Adrenal gland (tissue), 12 donors: ENCODE data around the gene IGFBP4. TPM values are rescaled to one million over a fixed set of nuclear protein-coding genes. Genes with fewer than 3 reads are reported as not detected.

Source experiments
- DNase-seq, 7 donors: peaks; one replicate each; pipeline ENCODE4 v3.0.0-alpha.2; 2019 to 2020
- H3K27ac ChIP-seq, 5 donors: fragments of 200-600 bp; sonication (generic) in 4 of 5; 1 replicate in 3 of 5; 2 replicates in 2 of 5; pipeline versions ENCODE4 v1.5.1 to v1.8.0; 2016 to 2020; ENCODE audit warnings: mild to moderate bottlenecking in 1 of 5
- H3K27me3 ChIP-seq: fragments of 200-600 bp; 2 replicates; pipeline ENCODE4 v1.8.0; 2021
- H3K36me3 ChIP-seq, 2 donors: fragments of 200-600 bp; replicated peaks in 1 of 2; 1 replicate in 1 of 2; 2 replicates in 1 of 2; pipeline versions ENCODE4 v1.5.1 to v1.8.0; 2018 to 2022
- H3K4me1 ChIP-seq, 2 donors: fragments of 200-600 bp; replicated peaks in 1 of 2; 1 replicate in 1 of 2; 2 replicates in 1 of 2; pipeline versions ENCODE4 v1.5.1 to v1.8.0; 2018 to 2021
- H3K4me3 ChIP-seq, 4 donors: fragments of 200-600 bp; sonication (generic) in 3 of 4; one replicate each; pipeline ENCODE4 v1.5.1; 2016 to 2018
- H3K9me3 ChIP-seq, 3 donors: fragments of 200-600 bp; sonication (generic) in 1 of 3; replicated peaks in 1 of 3; 1 replicate in 2 of 3; 2 replicates in 1 of 3; pipeline versions ENCODE4 v1.5.1 to v1.8.0; 2016 to 2021
- POLR2A ChIP-seq, 2 donors: fragments of 450-650 bp; IDR thresholded peaks; one replicate each; pipeline ENCODE4 v1.6.1; 2017; ENCODE audit warnings: antibody characterized with exemption in 2 of 2, mild to moderate bottlenecking in 2 of 2, moderate library complexity in 1 of 2
- WGBS, 4 donors: extraction: QIAGEN DNeasy Blood & Tissue Kit in 2 of 4; methylation state at CpG; one replicate each; pipeline versions ENCODE4 v1.1.5 to v1.1.7; 2013 to 2017; 5-methylcytosine and 5-hydroxymethylcytosine counted together
- intact Hi-C, 2 donors: fragments of 100-400 bp; cut with DNase I; formaldehyde crosslinking; loops; one replicate each; pipeline versions ENCODE4 v1.14.1 to v1.15.0; 2022 to 2023
- polyA plus RNA-seq, 3 donors: library from polyadenylated mRNA; stranded (reverse); fragments of 200-250 nt in 2 of 3; fragments of 350-450 nt in 1 of 3; fragmentation: Illumina TruSeq in 1 of 3; extraction: RNeasy Lipid Tissue Mini Kit (QIAGEN cat#74804) in 1 of 3; gene quantifications; one replicate each; pipeline ENCODE4 v1.2.3, GENCODE V29; 2013 to 2014
- total RNA-seq, 9 donors: library from RNA; depleted of rRNA in 4 of 9; stranded (reverse); fragments of >200 nt in 4 of 9; fragments of 120-200 nt in 1 of 9; fragmentation: NEBNext Ultra II Directional in 1 of 9; extraction: Animal tissue kit (Norgen Biotek cat#: 25700) in 1 of 9; gene quantifications; one replicate each; pipeline versions ENCODE4 v1.1.0 to v1.2.4, GENCODE V29; 2013 to 2023
- TF ChIP-seq, protein P1 (sequence below), 6 experiments: fragments of 450-650 bp in 4 of 6; fragments of 200-600 bp in 2 of 6; sonication (generic) in 1 of 6; IDR thresholded peaks; 1 replicate in 5 of 6; 2 replicates in 1 of 6; pipeline versions ENCODE4 v1.5.1 to v1.8.0; 2016 to 2021; ENCODE audit warnings: antibody characterized with exemption in 6 of 6, mild to moderate bottlenecking in 2 of 6, moderate library complexity in 1 of 6
- donor health status: healthy with polysubstance abuse.
- donor health status: Bipolar disorder and iron deficiency.
- donor health status: DM: yes; HTN: yes; CAD: no.
- donor health status: DM: no; HTN: no; CAD: no.
- donor health status: DM: no; HTN: no; CAD: no.
- donor health status: DM: yes; HTN: yes; CAD: no.

Gene IGFBP4
- total and polyA plus RNA-seq, 12 donors = 21.4 to 458 (median 256) TPM

- peak in 1 of 7 donors; percentile 15 for DNase-seq
- Histone ChIP-seq H3K27me3 (no peaks in the 10 kb centered on the region), H3K4me1 (peaks cover 20 to 62% of the 10 kb centered on the region in 2 donors), H3K9me3 (no peaks in the 10 kb centered on the region), H3K4me3 (peak overlapping the region in 1 of 4 donors; percentile 19), H3K36me3 (peaks cover 0 to 17% of the 10 kb centered on the region in 2 donors), H3K27ac (peak overlapping the region in 3 of 5 donors; percentile 10 to 80 (median 59))
- TF ChIP-seq, protein P1, sequence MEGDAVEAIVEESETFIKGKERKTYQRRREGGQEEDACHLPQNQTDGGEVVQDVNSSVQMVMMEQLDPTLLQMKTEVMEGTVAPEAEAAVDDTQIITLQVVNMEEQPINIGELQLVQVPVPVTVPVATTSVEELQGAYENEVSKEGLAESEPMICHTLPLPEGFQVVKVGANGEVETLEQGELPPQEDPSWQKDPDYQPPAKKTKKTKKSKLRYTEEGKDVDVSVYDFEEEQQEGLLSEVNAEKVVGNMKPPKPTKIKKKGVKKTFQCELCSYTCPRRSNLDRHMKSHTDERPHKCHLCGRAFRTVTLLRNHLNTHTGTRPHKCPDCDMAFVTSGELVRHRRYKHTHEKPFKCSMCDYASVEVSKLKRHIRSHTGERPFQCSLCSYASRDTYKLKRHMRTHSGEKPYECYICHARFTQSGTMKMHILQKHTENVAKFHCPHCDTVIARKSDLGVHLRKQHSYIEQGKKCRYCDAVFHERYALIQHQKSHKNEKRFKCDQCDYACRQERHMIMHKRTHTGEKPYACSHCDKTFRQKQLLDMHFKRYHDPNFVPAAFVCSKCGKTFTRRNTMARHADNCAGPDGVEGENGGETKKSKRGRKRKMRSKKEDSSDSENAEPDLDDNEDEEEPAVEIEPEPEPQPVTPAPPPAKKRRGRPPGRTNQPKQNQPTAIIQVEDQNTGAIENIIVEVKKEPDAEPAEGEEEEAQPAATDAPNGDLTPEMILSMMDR (IDR thresholded peaks at IDR 0.05) = no peak
- 40 to 58% (median 54%) methylated on average over 7 of the region's 7 CpGs for WGBS, 4 donors
- intact Hi-C loops = loop anchor here in 1 of 2 donors (10.0 kb wide), 1 partner anchor 116 kb away; the partner anchor contains the start of gene CCR7
Observed at GRCh38 chr17:40448639-40449261, 5.5 kb downstream of the IGFBP4 start.

- DNase-seq = peak in 2 of 7 donors; percentile 19 to 50
- Histone ChIP-seq H3K4me3 (no peak overlapping the region), H3K27me3 (no peaks in the 10 kb centered on the region), H3K27ac (peak overlapping the region in 2 of 5 donors; percentile 30 to 75), H3K4me1 (peaks cover 20 to 62% of the 10 kb centered on the region in 2 donors), H3K9me3 (no peaks in the 10 kb centered on the region), H3K36me3 (peaks cover 0 to 32% of the 10 kb centered on the region in 2 donors)
- WGBS, 4 donors = 81 to 90% (median 85%) methylated on average over 3 of the region's 3 CpGs
- TF ChIP-seq POLR2A (IDR thresholded peaks at IDR 0.05) = no peak
- TF ChIP-seq, protein P1 (IDR thresholded peaks at IDR 0.05) = peak in 3 of 6 experiments; percentile 34 to 48 (median 38)
- intact Hi-C loops = no loop called here
Observed at GRCh38 chr17:40450175-40450574, 6.9 kb downstream of the IGFBP4 start.

DNA sequence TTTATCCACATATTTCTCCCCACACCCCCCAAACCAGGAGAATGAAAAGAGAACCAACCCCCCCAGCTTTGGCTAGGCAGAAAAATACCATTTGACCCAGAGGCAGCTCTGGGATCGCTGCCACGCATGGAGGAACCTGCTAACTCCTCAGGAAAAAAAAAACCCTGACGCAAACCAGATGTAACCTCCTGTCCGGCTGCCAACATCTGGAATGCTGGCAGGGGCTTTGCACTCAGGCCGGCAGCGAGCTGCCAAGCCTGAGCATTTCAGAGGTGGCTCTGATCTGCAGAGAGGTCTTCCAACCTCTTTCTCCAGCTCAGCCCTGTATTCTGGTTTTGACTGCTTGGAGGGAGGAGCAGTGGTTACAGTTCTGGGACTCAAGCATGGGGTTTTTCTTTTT, 8.2 kb downstream of the IGFBP4 start:
- Histone ChIP-seq H3K27ac (peak overlapping the region in 2 of 5 donors; percentile 75 to 86), H3K4me1 (peaks cover 20 to 55% of the 10 kb centered on the region in 2 donors), H3K27me3 (no peaks in the 10 kb centered on the region), H3K4me3 (no peak overlapping the region), H3K9me3 (no peaks in the 10 kb centered on the region), H3K36me3 (peaks cover 0 to 44% of the 10 kb centered on the region in 2 donors)
- DNase-seq = peak; percentile 71 to 84 (median 78)
- intact Hi-C loops = no loop called here
- TF ChIP-seq, protein P1 (IDR thresholded peaks at IDR 0.05) = no peak
- peak in 1 of 2 donors; percentile 19 for TF ChIP-seq POLR2A (IDR thresholded peaks at IDR 0.05)
- 0 to 27% (median 15%) methylated on average over 3 to 6 of the region's 6 CpGs for WGBS, 4 donors

DNA sequence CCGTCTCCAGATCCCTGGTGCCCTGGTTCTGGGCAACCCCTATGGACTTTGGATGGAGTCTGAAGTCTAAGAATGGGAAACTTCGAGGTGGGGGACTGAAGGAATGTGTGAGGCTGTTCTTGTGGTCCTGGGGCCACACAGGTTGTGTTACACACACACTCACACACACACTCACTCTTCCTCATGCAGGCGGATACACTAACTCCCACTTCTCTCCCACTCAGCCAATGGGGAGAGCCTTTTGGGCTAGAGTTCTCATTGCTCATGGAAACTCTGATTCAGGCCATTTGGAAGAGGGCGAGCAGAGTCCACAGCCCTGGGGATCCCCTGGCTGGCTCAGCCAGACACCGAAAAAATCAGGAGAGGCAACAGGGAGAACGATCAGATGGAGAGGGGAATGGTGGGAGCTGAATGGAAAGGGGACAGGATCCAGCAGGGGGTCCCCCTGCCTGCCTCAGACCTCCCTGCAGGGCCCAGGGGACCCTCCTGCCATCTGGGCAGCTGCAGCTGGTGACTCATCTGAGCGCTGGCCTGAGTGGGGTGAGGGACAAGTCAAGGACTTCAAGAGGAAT, 9.1 kb downstream of the IGFBP4 start:
- intact Hi-C loops = no loop called here

More for the DNA sequence above, 9.1 kb downstream of the IGFBP4 start:
- no peaks in the 10 kb centered on the region for H3K9me3 ChIP-seq
- no peak overlapping the region for H3K4me3 ChIP-seq
- H3K36me3 ChIP-seq = peaks cover 0 to 53% of the 10 kb centered on the region in 2 donors
- WGBS, 4 donors = 54 to 60% (median 59%) methylated on average over 7 of the region's 7 CpGs
- peaks cover 20 to 58% of the 10 kb centered on the region in 2 donors for H3K4me1 ChIP-seq
- H3K27me3 ChIP-seq = no peaks in the 10 kb centered on the region
- peak in 4 of 7 donors; percentile 46 to 89 (median 74) for DNase-seq
- H3K27ac ChIP-seq = peak overlapping the region in 2 of 5 donors; percentile 75 to 86
- TF ChIP-seq, protein P1 (IDR thresholded peaks at IDR 0.05) = no peak
- peak in 1 of 2 donors; percentile 8 for TF ChIP-seq POLR2A (IDR thresholded peaks at IDR 0.05)
